Cardiac fibroblast (primary cell): ENCODE results near the gene CDH12.
"Not testable (repeated sequence)": the region's sequence is repeated elsewhere in the genome, so short reads cannot be mapped to it uniquely, and the experiment has no call there.

Experiments used
- DNase-seq, 2 donors: peaks; one replicate each; pipeline versions ENCODE4 v3.0.0 to v3.0.0-alpha.2; 2010; ENCODE audit warnings: low read depth in 2 of 2
- H3K4me3 ChIP-seq, 2 donors: replicated peaks in 1 of 2; 1 replicate in 1 of 2; 2 replicates in 1 of 2; pipeline ENCODE4 v1.5.1; 2011; ENCODE audit warnings: low read depth in 2 of 2, low read length in 2 of 2, mild to moderate bottlenecking in 2 of 2, moderate library complexity in 1 of 2
- CTCF ChIP-seq: IDR thresholded peaks from one replicate; pipeline ENCODE4 v1.5.1; 2011; ENCODE audit warnings: low read depth, mild to moderate bottlenecking, low read length, inconsistent platforms

CDH12 gene

GRCh38 chr5:22329683-22330082 is 523.5 kb downstream of the CDH12 start:
- no peak for TF ChIP-seq CTCF
- DNase-seq, result no peak
- H3K4me3 ChIP-seq, result no peak overlapping the region

- no peak for TF ChIP-seq CTCF
- no peak overlapping the region for H3K4me3 ChIP-seq
- DNase-seq, result no peak
These were observed 533.3 kb downstream of the CDH12 start for GRCh38 chr5:22319798-22320197.

GRCh38 chr5:22316294-22316693 is 536.9 kb downstream of the CDH12 start:
- TF ChIP-seq CTCF, result no peak

GRCh38 chr5:22315052-22315451 is 538.1 kb downstream of the CDH12 start:
- H3K4me3 ChIP-seq, DNase-seq: not testable (repeated sequence)

More at GRCh38 chr5:22316294-22316693, 536.9 kb downstream of the CDH12 start:
- H3K4me3 ChIP-seq, result no peak overlapping the region
- no peak for DNase-seq

GRCh38 chr5:22314548-22314947 is 538.6 kb downstream of the CDH12 start:
- no peak for TF ChIP-seq CTCF
- DNase-seq, result no peak
- H3K4me3 ChIP-seq, result no peak overlapping the region

- no peak for DNase-seq
- TF ChIP-seq CTCF, result no peak
- H3K4me3 ChIP-seq, result no peak overlapping the region
These were observed 547.1 kb downstream of the CDH12 start for GRCh38 chr5:22306011-22306410.

GRCh38 chr5:22295832-22296231 is 557.3 kb downstream of the CDH12 start:
- no peak for TF ChIP-seq CTCF
- H3K4me3 ChIP-seq, result no peak overlapping the region
- DNase-seq, result no peak
